Esophagus squamous epithelium (tissue), 5 donors: Measurements from ENCODE around the gene BRD3. TPM values are rescaled to one million over a fixed set of nuclear protein-coding genes. Genes with fewer than 3 reads are reported as not detected.

ENCODE experiments used
- DNase-seq: peaks from one replicate; lab custom pipeline; 2025; lab: John Stamatoyannopoulos, UW
- H3K27ac ChIP-seq, 4 donors: fragments of 200-600 bp; sonication (generic); one replicate each; pipeline ENCODE4 v1.5.1; 2016 to 2019; ENCODE audit warnings: mild to moderate bottlenecking in 1 of 4
- H3K27me3 ChIP-seq, 4 donors: fragments of 200-600 bp; sonication (generic); 1 replicate in 3 of 4; 2 replicates in 1 of 4; pipeline versions ENCODE4 v1.5.1 to v1.6.0; 2017 to 2021; ENCODE audit warnings: antibody characterized with exemption in 1 of 4
- H3K36me3 ChIP-seq, 3 donors: fragments of 200-600 bp; sonication (generic); one replicate each; pipeline ENCODE4 v1.5.1; 2016 to 2019
- H3K4me1 ChIP-seq, 3 donors: fragments of 200-600 bp; sonication (generic); one replicate each; pipeline ENCODE4 v1.5.1; 2017 to 2019
- H3K4me3 ChIP-seq, 4 donors: fragments of 200-600 bp; sonication (generic); 1 replicate in 3 of 4; 2 replicates in 1 of 4; pipeline ENCODE4 v1.5.1; 2016 to 2019; ENCODE audit warnings: mild to moderate bottlenecking in 2 of 4, moderate library complexity in 1 of 4
- H3K9me3 ChIP-seq, 3 donors: fragments of 200-600 bp; sonication (generic); one replicate each; pipeline ENCODE4 v1.5.1; 2016 to 2019
- POLR2A ChIP-seq, 4 donors: fragments of 450-650 bp; IDR thresholded peaks; one replicate each; pipeline ENCODE4 v1.6.1; 2017; ENCODE audit warnings: antibody characterized with exemption in 4 of 4, mild to moderate bottlenecking in 4 of 4, moderate library complexity in 3 of 4
- WGBS, 2 donors: methylation state at CpG; one replicate each; pipeline ENCODE4 v1.1.5; 2018; 5-methylcytosine and 5-hydroxymethylcytosine counted together
- intact Hi-C: fragments of 100-400 bp; cut with DNase I; formaldehyde crosslinking; loops from one replicate; pipeline ENCODE4 v1.15.0; 2022
- total RNA-seq, 4 donors: library from RNA; depleted of rRNA; stranded (reverse); fragments of >200 nt; gene quantifications; one replicate each; pipeline ENCODE4 v1.1.0, GENCODE V29; 2016
- TF ChIP-seq, protein P1 (sequence below), 6 experiments: fragments of 450-650 bp in 4 of 6; fragments of 200-600 bp in 2 of 6; sonication (generic) in 2 of 6; IDR thresholded peaks; one replicate each; pipeline ENCODE4 v1.5.1; 2016 to 2019; ENCODE audit warnings: antibody characterized with exemption in 6 of 6, mild to moderate bottlenecking in 4 of 6, moderate library complexity in 4 of 6
- donor health status: DM: yes; HTN: yes; CAD: no.

The BRD3 gene
- total RNA-seq, 4 donors from 2014 or later: 7.2 to 23.7 (median 9.4) TPM

DNA sequence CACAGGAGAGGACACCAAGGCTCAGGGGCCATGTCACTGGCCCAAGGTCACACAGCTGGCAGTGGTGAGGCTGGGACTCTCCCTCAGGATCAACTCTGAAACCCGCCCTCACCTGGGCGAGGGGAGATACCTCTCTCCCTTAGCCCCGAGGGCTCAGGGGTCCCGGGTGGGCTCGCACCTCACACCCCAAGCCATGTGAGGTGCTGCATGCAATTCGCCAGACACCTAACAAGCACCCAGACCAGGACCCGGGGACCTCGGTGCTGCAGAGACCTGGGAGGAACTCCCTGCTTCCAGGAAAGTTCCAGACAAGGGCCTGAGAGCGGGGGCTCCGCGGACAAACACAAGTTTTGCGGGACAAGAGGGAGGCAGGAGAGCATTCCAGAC, 19.3 kb downstream of the BRD3 start:
- no peak for TF ChIP-seq POLR2A (IDR thresholded peaks at IDR 0.05)
- TF ChIP-seq, protein P1, sequence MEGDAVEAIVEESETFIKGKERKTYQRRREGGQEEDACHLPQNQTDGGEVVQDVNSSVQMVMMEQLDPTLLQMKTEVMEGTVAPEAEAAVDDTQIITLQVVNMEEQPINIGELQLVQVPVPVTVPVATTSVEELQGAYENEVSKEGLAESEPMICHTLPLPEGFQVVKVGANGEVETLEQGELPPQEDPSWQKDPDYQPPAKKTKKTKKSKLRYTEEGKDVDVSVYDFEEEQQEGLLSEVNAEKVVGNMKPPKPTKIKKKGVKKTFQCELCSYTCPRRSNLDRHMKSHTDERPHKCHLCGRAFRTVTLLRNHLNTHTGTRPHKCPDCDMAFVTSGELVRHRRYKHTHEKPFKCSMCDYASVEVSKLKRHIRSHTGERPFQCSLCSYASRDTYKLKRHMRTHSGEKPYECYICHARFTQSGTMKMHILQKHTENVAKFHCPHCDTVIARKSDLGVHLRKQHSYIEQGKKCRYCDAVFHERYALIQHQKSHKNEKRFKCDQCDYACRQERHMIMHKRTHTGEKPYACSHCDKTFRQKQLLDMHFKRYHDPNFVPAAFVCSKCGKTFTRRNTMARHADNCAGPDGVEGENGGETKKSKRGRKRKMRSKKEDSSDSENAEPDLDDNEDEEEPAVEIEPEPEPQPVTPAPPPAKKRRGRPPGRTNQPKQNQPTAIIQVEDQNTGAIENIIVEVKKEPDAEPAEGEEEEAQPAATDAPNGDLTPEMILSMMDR (IDR thresholded peaks at IDR 0.05): no peak
- Histone ChIP-seq H3K27ac (no peak overlapping the region), H3K4me1 (peaks cover 0 to 21% (median 3%) of the 10 kb centered on the region in 3 donors), H3K27me3 (no peaks in the 10 kb centered on the region), H3K9me3 (no peaks in the 10 kb centered on the region), H3K36me3 (peaks cover 41 to 100% (median 48%) of the 10 kb centered on the region in 3 donors), H3K4me3 (no peak overlapping the region)
- DNase-seq: no peak
- intact Hi-C loops: no loop called here
- 100% methylated on average over 1 of the region's 12 CpGs; no CpG with 5 or more reads in 1 of the 2 donors for WGBS, 2 donors

DNA sequence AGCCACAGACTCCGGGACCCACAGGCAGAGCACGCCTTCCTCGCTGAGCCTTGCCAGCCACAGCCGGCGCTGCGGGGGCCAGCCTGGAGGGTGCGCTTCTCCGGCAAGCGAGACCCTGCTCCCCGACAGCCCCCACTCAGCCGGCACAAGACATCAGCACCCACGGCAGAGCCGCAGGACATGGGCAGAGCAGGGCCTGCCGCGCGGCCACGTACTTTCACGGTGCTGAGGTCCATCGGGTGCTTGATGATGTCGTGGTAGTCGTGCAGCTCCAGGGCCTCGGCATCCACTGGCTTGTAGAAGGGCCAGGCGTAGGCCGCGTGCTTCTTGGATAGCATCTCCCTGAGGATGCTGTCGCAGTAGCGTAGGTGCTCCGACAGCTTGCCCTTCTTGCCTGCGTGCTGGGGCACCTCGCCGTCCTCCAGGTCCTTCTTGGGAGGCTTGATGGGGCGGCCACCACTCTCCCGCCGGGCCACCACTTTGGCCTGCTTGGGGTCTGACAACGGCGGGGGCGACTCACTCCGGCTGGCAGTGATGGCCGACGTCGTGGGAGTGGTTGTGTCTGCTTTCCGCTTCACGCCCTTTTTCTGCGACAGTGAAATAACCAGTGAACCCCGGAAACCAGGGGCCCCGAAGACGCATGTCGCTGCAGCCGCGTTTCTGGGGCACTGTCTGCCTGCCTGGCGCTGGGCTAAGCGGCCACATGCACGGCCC, 19.8 kb downstream of the BRD3 start:
- no peak for DNase-seq
- WGBS, 2 donors: 88 to 95% methylated on average over 12 to 40 of the region's 53 CpGs
- H3K9me3 ChIP-seq: no peaks in the 10 kb centered on the region

DNA sequence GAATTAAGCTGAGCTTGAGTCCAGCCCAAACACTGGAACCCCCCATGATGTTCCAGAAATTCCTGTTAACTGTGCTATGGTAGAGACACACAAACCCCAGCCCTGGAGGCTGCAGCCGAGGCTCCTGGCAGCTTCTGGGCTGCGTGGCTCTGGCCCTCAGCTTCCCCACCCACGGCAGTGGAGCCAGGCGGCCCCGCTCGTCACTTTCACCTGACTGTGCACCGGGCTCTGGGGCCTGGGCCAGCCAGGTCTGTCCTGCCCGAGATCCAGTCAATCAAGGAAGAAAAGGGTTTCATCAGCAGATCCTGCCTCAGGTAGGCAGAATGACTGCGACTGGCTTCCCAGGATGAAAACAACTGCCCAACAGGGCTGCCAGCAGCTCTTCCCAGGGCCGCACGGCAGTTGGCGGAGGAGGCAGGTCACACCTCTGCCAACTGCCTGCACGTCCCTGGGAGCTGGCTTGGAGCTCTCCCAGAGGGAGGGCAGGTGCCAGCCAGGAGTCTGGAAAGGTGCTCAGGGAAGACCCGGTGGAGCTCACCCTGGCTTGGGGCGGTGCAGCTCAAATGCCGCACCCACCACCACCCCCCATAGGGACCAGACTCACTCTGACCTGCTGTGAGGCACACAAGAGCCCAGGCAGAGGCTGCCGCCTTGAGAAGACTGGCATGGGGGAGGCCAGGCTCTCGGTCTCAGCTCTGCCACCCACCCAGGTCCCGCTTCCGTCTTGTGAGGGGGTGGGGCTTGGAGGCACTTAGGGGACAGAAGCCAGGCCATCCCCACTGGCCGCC, 20.7 kb downstream of the BRD3 start:
- Histone ChIP-seq H3K36me3 (peaks cover 33 to 98% (median 38%) of the 10 kb centered on the region in 3 donors), H3K4me3 (no peak overlapping the region), H3K27me3 (no peaks in the 10 kb centered on the region), H3K4me1 (peaks cover 0 to 21% (median 3%) of the 10 kb centered on the region in 3 donors), H3K9me3 (no peaks in the 10 kb centered on the region), H3K27ac (no peak overlapping the region)
- TF ChIP-seq, protein P1 (IDR thresholded peaks at IDR 0.05): no peak
- TF ChIP-seq POLR2A (IDR thresholded peaks at IDR 0.05): no peak
- DNase-seq: no peak
- intact Hi-C loops: no loop called here
- WGBS, 2 donors: 80 to 90% methylated on average over 2 of the region's 21 CpGs

More for the DNA sequence above, 19.8 kb downstream of the BRD3 start:
- H3K4me1 ChIP-seq: peaks cover 0 to 21% (median 3%) of the 10 kb centered on the region in 3 donors
- intact Hi-C loops: no loop called here
- peaks cover 40 to 100% (median 43%) of the 10 kb centered on the region in 3 donors for H3K36me3 ChIP-seq
- H3K27me3 ChIP-seq: no peaks in the 10 kb centered on the region
- no peak overlapping the region for H3K4me3 ChIP-seq
- no peak for TF ChIP-seq POLR2A (IDR thresholded peaks at IDR 0.05)
- TF ChIP-seq, protein P1 (IDR thresholded peaks at IDR 0.05): no peak
- H3K27ac ChIP-seq: no peak overlapping the region

DNA sequence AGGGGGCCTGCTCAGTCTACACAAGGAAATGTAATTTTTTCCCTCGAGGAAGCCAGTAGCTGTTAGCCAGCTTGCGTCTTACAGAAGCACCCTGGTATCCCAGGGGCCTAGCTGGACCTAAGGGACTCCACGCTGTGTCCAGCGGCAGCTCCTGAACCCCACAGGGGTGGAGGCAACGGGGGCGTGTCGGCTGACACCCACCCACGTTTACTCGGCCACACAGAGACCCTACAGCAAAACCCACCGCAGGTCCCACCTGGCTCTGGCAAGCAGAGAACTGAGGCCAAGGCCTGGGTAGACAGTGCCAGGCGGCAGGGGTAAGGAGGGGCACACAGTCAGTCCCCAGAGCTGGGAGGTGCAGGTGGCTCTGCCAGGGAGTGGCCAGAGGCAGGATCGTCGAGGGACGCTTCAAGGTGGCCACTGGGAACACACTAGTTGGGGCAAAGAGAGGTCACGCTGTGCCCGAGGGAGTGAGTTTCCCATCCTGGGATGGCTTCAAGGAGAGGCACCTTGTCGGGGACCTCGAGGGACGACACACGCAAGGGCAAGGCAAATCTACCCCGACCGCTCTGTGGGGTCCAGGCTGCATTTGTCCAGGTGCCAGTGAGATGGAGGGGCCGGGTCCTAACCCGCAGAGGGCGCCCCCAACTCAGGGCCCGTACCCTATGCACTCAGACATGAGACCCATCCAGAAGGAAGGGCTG, 21.8 kb downstream of the BRD3 start:
- peaks cover 39 to 98% (median 40%) of the 10 kb centered on the region in 3 donors for H3K36me3 ChIP-seq
- H3K4me3 ChIP-seq: no peak overlapping the region
- H3K9me3 ChIP-seq: no peaks in the 10 kb centered on the region
- no peak for DNase-seq
- WGBS, 2 donors: 95% methylated on average over 7 of the region's 26 CpGs; no CpG with 5 or more reads in 1 of the 2 donors
- no peak overlapping the region for H3K27ac ChIP-seq
- TF ChIP-seq POLR2A (IDR thresholded peaks at IDR 0.05): no peak
- TF ChIP-seq, protein P1 (IDR thresholded peaks at IDR 0.05): no peak
- no peaks in the 10 kb centered on the region for H3K27me3 ChIP-seq
- intact Hi-C loops: no loop called here
- H3K4me1 ChIP-seq: peaks cover 0 to 26% (median 3%) of the 10 kb centered on the region in 3 donors
